ENCODE data around the gene ITIH4. TPM values are rescaled to one million over a fixed set of nuclear protein-coding genes. Genes with fewer than 3 reads are reported as not detected.
A peak's percentile ranks its signal among the peaks of the same experiment; 100 is the strongest.

ITIH4 gene
- total and polyA plus RNA-seq, 2 of the 13 experiments (the other 11 are each of a cell fraction or from before 2014, with no cell fraction given) = 2.7 to 5.3 TPM

- BruUV-seq (replicated peaks) = no TSS peak
- H3K9me3 ChIP-seq (ENCODE audit: low read length) = no peaks in the 10 kb centered on the region
- in situ Hi-C loops (cut with HindIII; ENCODE audit: extremely low pct_ligation_motif_present, low pct_unique_long_range_greater_than_20kb) = no loop called here
- peaks cover 3 to 4% of the 10 kb centered on the region in 2 experiments; a peak in 2 of 5 replicates for H3K36me3 ChIP-seq (replicated peaks in 1 of 2; ENCODE audit: control insufficient read depth in 1 of 2, insufficient read depth in 2 of 2, low read length in 2 of 2)
- peak overlapping the region; percentile 51; the same call in 1 of the 2 replicates for H3K4me2 ChIP-seq (ENCODE audit: low read depth, low read length)
- H3K79me2 ChIP-seq (ENCODE audit: insufficient read depth, low read length) = no peaks in the 10 kb centered on the region
- H3K27ac ChIP-seq (ENCODE audit: extremely low read length, insufficient read depth, low read length) = no peak overlapping the region
- H3K27me3 ChIP-seq (ENCODE audit: control insufficient read depth in 1 of 2, insufficient read depth in 2 of 2, low read length in 2 of 2) = no peaks in the 10 kb centered on the region
- H4K20me1 ChIP-seq (ENCODE audit: insufficient read depth, low read length) = no peaks in the 10 kb centered on the region
- no peak overlapping the region for H3K4me3 ChIP-seq (replicated peaks in 1 of 3; ENCODE audit: insufficient read depth in 1 of 3, low read depth in 2 of 3, low read length in 3 of 3)
- no peak overlapping the region for H2AFZ ChIP-seq (ENCODE audit: low read length)
- no peak for TF ChIP-seq ZNF230 (CRISPR knock-in tag; IDR thresholded peaks at IDR 0.05)
- TF ChIP-seq ZNF646 (CRISPR knock-in tag; IDR thresholded peaks at IDR 0.05) = no peak
- no peak for TF ChIP-seq NFKBIZ (CRISPR knock-in tag; IDR thresholded peaks at IDR 0.05)
- 0 out of 2 replicates have a peak, but pooled peaks have one; percentile 3 for TF ChIP-seq ZNF580 (CRISPR knock-in tag; IDR thresholded peaks at IDR 0.05; ENCODE audit: borderline replicate concordance, low read depth)
- 0 out of 2 replicates have a peak, but pooled peaks have one; percentile 16 for TF ChIP-seq ZBTB7A (CRISPR knock-in tag; IDR thresholded peaks at IDR 0.05)
- TF ChIP-seq ATF7-NPFF (CRISPR knock-in tag; IDR thresholded peaks at IDR 0.05; ENCODE audit: low read depth) = no peak
- TF ChIP-seq ZNF484 (CRISPR knock-in tag; IDR thresholded peaks at IDR 0.05; ENCODE audit: borderline replicate concordance, low read depth) = no peak
- POLR2A ChIA-PET = interaction anchor here (1.2 to 4.4 kb wide), 9 partner anchors 12 to 106 kb away, joined by 3 to 18 read pairs (median 7); partner anchors contain the start of genes GLT8D1, ITIH3, NEK4 and SPCS1
- CTCF ChIA-PET (ENCODE audit: low intra/inter-chr PET ratio, low total read pairs) = no interaction called here
- H3K4me1 ChIP-seq (ENCODE audit: insufficient read depth, low read length) = peaks cover 61% of the 10 kb centered on the region
- ATAC-seq = peak; percentile 8
- WGBS (ENCODE audit: low lambda C conversion rate) = 64% methylated on average over 11 of the region's 11 CpGs
- FAIRE-seq = no peak
- intact Hi-C loops (cut with micrococcal nuclease; ENCODE audit: unreplicated experiment) = no loop called here
- no peak overlapping the region for H3K9ac ChIP-seq (ENCODE audit: insufficient read depth, low read depth, low read length)
- no peak for DNase-seq (ENCODE audit: low spot score)
Measured at GRCh38 chr3:52810923-52811322, 19.5 kb downstream of the ITIH4 start.

All from HepG2 (cell line).